Fibroblast of mammary gland (primary cell): Measurements from ENCODE around the gene ATP6V1C2.

Experiments
- DNase-seq: peaks from one replicate; pipeline ENCODE4 v3.0.0-alpha.2; 2010; ENCODE audit warnings: low read depth
- H3K4me3 ChIP-seq: 2 replicates; pipeline ENCODE4 v1.5.1; 2011; ENCODE audit warnings: low read depth, mild to moderate bottlenecking, low read length, moderate library complexity; ENCODE audit not compliant: control insufficient read depth
- TF ChIP-seq, protein P1 (sequence below): conservative IDR thresholded peaks from 2 replicates; pipeline ENCODE4 v1.5.1; 2011; ENCODE audit warnings: low read depth, low read length, inconsistent platforms; ENCODE audit not compliant: control insufficient read depth, insufficient read depth

Gene ATP6V1C2

DNA sequence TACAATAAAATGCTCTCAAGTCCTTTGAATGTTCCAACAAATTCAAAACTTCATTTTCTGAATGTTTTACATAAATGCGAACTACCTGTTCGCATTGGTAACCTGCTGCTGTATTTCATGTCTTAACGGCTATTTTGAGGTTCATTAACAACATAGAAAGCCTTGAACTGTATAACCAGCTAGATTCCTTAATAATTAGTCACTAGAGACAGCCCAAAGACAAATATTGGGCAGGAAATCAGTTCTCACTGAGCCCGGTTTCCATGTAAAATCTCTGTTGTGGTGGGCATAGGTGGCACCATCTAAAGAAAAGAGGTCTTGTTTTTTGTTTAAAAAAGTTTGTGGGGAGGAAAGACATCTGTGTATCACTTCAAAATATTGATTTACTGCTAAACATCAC lies 62.0 kb downstream of the ATP6V1C2 start:
- TF ChIP-seq, protein P1, sequence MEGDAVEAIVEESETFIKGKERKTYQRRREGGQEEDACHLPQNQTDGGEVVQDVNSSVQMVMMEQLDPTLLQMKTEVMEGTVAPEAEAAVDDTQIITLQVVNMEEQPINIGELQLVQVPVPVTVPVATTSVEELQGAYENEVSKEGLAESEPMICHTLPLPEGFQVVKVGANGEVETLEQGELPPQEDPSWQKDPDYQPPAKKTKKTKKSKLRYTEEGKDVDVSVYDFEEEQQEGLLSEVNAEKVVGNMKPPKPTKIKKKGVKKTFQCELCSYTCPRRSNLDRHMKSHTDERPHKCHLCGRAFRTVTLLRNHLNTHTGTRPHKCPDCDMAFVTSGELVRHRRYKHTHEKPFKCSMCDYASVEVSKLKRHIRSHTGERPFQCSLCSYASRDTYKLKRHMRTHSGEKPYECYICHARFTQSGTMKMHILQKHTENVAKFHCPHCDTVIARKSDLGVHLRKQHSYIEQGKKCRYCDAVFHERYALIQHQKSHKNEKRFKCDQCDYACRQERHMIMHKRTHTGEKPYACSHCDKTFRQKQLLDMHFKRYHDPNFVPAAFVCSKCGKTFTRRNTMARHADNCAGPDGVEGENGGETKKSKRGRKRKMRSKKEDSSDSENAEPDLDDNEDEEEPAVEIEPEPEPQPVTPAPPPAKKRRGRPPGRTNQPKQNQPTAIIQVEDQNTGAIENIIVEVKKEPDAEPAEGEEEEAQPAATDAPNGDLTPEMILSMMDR, result no peak
- no peak overlapping the region for H3K4me3 ChIP-seq
- DNase-seq, result no peak

DNA sequence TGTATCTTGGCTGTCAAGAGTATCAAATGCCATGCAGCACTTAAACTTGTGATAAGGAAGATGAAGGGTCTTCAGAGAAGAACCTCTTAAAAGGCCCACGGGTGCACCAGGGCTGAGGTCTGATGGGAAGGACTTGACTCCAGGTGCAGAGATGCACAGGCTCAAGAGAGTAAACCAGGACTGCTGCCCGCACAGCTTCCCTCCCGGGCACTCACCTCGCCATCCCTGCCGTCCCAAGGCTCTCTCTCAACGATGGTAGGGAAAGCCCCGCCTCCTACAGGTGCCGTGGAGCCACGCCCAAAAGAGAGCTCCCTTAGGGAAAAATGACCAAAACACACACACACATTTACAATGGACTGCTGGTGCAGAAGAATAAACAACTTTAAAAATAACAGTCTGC lies 63.3 kb downstream of the ATP6V1C2 start:
- TF ChIP-seq, protein P1, result no peak
- DNase-seq, result no peak
- H3K4me3 ChIP-seq, result no peak overlapping the region

DNA sequence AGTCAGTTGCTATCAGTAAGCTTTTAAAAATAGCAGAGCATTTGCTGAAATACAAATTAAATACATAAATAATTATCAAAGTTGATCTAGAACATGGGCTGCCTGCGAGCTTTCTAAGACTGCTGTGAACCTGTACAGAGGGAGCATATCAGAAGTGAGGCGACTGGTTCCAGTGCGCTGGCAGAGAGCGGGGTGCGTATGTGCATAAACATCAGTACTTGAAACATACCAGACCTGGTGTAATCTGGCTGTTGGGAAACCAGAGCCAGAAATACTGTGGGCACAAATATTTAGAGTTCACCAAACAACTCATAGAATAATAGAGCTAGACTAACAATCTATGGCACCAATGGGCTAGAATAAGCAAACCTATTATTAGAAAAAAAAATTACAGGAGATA lies 63.8 kb downstream of the ATP6V1C2 start:
- H3K4me3 ChIP-seq, result no peak overlapping the region
- TF ChIP-seq, protein P1, result no peak
- DNase-seq, result no peak

DNA sequence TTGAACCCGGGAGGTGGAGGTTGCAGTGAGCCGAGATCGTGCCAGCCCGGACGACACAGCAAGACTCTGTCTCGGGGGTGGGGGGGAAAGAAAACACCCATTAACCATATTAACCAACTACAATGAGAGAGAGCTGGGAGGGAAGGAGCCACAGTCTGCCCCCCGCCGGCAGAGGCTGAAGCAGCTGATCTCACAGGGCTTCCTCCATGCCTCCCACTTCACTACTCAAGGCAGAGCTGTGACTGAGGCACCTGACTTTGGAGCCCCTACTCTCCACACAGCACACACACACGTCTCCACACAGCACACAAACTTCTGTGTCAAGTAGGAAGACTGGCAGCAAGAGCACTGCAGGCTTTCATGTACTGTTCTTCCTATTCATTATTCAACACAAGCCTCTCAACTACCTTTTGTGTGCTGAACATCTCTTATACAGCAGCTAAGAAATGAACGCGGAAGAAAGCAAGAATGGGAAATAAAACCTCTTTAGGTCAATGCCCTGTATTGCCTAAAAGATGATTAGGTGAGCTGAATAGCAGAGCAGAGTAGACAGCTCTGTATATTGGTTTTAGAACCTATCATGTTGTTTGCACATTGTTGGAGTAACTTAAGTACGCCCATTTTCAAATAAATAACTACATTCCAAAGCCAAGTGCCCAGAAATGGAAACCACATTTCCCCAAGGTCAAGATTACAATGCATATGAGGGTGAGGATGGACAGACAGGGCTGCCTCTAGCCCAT lies 65.0 kb downstream of the ATP6V1C2 start:
- DNase-seq, result no peak
- TF ChIP-seq, protein P1, result no peak

DNA sequence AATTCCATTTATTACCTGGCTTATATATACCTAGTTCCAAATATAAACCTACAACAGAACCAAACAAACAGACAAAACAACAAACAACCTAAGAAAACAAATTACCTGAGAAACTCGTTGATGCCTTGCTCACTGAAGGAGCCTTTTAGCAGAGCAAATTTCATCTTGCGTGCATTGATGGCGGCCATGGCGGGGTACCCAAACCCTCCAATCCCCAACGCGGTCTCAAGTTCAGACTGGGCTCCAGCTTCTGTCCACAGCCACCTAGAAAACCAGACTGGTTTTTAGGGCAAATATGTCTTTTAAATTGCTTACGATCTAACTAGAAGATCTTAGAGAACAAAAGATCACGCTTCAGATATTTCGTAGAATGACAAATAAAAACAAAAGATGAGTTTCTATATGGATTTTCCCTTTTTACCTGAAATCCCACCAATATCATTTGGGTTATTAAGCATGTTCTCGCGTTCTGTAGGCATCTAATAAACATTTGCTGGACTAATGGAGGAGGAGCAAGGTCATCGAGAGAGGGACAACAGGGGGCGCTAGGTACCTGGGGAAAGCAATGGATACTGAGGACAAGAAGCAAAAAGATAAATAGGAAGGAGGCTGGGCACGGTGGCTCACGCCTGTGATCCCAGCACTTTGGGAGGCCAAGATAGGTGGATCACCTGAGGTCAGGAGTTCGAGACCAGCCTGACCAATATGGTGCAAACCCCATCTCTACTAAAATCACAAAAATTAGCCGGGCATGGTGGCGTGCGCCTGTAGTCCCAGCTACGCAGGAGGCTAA lies 65.9 kb downstream of the ATP6V1C2 start:
- TF ChIP-seq, protein P1, result peak; percentile 46
- DNase-seq, result peak; percentile 18

More for the DNA sequence above, 65.0 kb downstream of the ATP6V1C2 start:
- H3K4me3 ChIP-seq, result no peak overlapping the region

DNA sequence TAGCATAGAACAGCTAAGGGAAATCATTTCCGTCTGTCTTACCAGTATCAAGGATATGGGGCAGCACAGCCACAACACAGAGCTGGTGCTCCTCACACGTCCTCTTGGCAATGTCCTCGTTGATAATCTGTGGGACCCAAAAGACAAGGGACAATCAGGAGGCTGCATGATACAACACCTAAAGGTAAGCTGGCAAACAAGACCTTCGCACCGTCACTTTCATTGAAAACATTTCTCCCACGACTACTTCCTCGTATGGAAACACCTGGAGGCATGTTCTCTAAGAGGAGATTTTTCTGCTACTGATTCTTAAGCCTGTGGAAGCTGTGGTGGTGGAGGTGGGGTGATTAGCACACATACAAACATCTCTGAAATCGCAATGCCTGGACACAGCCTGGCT lies 67.4 kb downstream of the ATP6V1C2 start:
- no peak for DNase-seq
- H3K4me3 ChIP-seq, result no peak overlapping the region
- TF ChIP-seq, protein P1, result no peak

More for the DNA sequence above, 65.9 kb downstream of the ATP6V1C2 start:
- no peak overlapping the region for H3K4me3 ChIP-seq
